ENCODE results near the gene SUPT6H.

SUPT6H gene

DNA sequence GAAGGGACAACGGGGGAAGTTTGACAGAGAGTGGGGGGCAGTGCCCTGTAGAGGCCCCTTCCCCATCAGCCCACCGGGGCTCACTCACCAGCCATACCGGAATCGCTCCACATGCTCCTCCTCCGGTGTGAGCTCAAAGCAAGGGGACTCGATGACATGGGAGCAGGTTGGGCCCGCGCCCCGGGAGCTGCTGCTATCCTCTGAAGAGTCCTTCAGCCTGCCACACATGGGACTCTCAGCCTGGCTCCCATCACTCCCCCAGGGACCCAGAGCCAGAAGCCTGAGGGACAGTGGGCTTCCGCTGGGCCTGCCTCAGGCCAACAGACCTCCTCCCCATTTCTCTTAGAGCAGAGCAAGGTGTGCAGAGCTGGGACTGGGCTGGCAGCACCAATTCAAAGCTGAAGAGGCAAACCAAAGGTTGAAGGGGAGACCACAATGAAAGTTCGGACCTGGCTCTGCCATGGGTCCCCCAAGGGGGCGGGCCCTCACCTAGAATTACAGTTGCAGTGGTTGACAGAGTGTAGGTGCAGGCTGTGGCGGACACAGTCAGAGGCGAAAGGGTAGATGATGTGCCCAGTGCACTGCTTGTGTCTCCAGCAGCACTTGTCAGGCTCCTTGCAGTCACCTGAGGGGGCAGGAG lies 42.3 kb downstream of the SUPT6H start:
- Histone ChIP-seq H3K27ac (peak overlapping the region; percentile 78), H3K9me3 (ENCODE audit: severe bottlenecking) (no peaks in the 10 kb centered on the region), H3K4me3 (ENCODE audit: low read depth, low read length) (no peak overlapping the region), H3K27me3 (ENCODE audit: insufficient read depth, low read depth, severe bottlenecking) (no peaks in the 10 kb centered on the region), H3K36me3 (peaks cover 76% of the 10 kb centered on the region)
- no peak for DNase-seq
- TF ChIP-seq, protein P1, sequence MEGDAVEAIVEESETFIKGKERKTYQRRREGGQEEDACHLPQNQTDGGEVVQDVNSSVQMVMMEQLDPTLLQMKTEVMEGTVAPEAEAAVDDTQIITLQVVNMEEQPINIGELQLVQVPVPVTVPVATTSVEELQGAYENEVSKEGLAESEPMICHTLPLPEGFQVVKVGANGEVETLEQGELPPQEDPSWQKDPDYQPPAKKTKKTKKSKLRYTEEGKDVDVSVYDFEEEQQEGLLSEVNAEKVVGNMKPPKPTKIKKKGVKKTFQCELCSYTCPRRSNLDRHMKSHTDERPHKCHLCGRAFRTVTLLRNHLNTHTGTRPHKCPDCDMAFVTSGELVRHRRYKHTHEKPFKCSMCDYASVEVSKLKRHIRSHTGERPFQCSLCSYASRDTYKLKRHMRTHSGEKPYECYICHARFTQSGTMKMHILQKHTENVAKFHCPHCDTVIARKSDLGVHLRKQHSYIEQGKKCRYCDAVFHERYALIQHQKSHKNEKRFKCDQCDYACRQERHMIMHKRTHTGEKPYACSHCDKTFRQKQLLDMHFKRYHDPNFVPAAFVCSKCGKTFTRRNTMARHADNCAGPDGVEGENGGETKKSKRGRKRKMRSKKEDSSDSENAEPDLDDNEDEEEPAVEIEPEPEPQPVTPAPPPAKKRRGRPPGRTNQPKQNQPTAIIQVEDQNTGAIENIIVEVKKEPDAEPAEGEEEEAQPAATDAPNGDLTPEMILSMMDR (IDR thresholded peaks at IDR 0.05; ENCODE audit: low read depth, low read length): no peak

DNA sequence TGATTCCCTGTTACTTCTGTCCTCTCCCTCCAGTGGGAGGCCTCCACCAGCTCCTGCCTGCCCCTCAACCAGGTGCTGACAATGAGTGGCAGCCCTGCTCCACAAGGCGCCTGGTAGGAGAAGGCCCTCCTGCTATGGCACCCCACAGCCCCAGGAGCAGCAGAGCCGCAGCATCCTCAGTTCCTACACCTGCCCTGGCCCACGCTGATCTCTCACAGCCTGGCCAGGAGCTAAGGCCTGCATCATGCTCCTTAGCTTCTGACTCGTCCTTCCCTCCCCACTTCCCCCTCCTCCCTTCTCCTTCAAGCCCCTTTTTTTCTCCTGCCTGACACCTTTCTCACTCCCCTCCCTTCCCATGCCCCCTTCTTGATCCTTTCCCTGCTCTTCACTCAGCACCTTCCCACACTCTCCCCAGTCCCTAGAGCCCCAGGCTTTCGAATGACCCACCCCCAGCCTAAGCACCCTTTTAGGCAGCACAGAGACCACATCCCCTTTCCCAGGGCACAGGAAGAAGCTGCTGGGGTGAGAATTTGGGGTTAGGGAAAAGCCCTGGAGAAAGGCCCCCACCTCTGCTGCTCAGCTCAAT lies 43.2 kb downstream of the SUPT6H start:
- H3K9me3 ChIP-seq (ENCODE audit: severe bottlenecking): no peaks in the 10 kb centered on the region
- H3K27ac ChIP-seq: peak overlapping the region; percentile 78
- no peak for DNase-seq
- H3K4me3 ChIP-seq (ENCODE audit: low read depth, low read length): no peak overlapping the region
- H3K36me3 ChIP-seq: peaks cover 68% of the 10 kb centered on the region
- H3K27me3 ChIP-seq (ENCODE audit: insufficient read depth, low read depth, severe bottlenecking): no peaks in the 10 kb centered on the region
- TF ChIP-seq, protein P1 (IDR thresholded peaks at IDR 0.05; ENCODE audit: low read depth, low read length): no peak

DNA sequence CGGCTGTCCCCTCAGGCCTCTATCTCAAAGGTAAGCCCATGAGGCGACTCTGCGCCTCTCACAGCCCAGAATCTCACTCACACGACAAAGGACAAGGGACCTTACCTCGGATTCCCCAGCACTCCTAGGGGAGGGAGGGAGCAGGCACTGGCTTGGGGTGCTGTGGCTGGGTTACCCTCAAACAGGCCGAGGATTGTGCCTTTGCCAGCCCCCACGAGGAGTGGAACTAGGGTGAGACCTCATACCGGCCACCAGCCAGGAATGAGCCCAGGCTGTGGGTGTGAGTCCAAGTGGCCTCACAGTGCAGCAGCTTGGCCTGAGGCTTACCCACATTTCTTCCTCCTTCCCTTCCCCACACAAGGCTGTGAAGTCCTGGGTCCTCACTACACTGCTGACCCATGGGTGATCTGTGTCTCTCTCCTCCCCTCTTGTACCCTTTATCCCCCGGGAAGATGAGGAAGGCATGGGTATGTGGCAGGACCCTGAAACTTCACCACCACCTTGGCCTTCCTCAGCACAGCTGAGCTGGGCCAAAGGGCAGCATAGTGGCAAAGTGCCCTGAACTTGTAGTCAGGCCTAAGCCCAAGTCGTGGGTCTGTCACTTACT lies 43.8 kb downstream of the SUPT6H start:
- Histone ChIP-seq H3K27me3 (ENCODE audit: insufficient read depth, low read depth, severe bottlenecking) (no peaks in the 10 kb centered on the region), H3K4me3 (ENCODE audit: low read depth, low read length) (no peak overlapping the region), H3K27ac (peak overlapping the region; percentile 78), H3K36me3 (peaks cover 61% of the 10 kb centered on the region), H3K9me3 (ENCODE audit: severe bottlenecking) (no peaks in the 10 kb centered on the region)
- TF ChIP-seq, protein P1 (IDR thresholded peaks at IDR 0.05; ENCODE audit: low read depth, low read length): no peak
- DNase-seq: no peak

DNA sequence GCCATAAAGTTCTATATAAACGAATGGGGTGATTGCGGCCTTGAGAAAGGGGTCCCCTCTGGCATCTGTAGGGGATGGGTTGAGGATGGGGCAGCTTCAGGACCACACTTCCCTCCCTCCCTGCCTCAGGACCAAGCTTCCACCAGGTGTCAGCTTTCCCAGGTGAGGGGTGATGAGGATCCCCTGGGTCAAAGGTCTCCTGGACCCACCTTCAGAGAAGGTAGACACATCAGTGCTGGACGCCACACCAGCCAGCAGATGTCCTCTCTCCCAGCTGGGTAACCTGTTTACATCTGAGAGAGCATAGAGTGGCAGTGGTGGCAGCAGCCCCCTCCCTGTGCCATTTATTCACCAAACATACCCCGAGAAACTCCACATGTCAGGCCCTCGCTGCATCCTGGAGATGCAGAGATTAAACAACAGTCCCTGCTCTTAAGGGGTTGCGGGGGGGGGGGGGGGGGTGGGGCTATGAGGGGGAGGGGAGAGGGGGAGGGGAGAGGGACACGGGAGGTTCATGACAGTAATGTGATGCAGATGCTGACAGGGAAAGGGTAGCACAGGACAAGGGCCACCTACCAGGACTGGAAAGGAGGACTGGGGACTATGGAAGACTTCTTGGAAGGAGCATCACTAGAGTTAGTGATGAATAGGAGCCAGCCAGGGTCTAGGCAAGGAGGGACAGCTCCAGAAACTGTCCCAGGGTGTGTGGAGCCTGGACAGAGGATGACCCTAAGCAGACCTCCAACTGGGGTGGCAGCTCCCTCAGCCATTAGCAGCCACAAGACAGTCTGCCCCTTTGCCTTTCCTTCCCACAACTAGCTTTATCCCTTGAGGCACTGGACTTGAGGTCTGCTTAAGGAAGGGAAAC lies 44.7 kb downstream of the SUPT6H start:
- no peaks in the 10 kb centered on the region for H3K9me3 ChIP-seq (ENCODE audit: severe bottlenecking)
- TF ChIP-seq, protein P1 (IDR thresholded peaks at IDR 0.05; ENCODE audit: low read depth, low read length): no peak
- peaks cover 52% of the 10 kb centered on the region for H3K36me3 ChIP-seq
- no peaks in the 10 kb centered on the region for H3K27me3 ChIP-seq (ENCODE audit: insufficient read depth, low read depth, severe bottlenecking)
- H3K4me3 ChIP-seq (ENCODE audit: low read depth, low read length): no peak overlapping the region
- no peak overlapping the region for H3K27ac ChIP-seq
- DNase-seq: no peak

DNA sequence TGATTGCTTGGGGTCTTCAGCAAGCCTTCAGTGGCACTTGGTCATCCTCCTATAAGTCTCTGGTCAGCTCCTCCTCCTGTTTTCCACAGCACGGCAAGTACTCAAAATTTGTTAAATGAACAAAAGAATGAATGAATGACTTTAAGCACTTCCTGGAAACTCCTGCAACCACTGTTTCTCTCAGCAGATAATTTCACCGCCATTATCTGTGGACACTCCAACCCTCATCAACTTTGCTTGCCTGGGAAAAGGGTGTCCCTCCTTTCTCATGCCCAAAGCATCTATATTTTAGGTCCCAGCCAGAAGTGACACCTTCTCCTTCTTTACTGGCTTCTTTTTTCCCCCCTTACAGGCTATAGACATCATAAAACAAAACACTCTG lies 45.3 kb downstream of the SUPT6H start:
- Histone ChIP-seq H3K4me3 (ENCODE audit: low read depth, low read length) (no peak overlapping the region), H3K27me3 (ENCODE audit: insufficient read depth, low read depth, severe bottlenecking) (no peaks in the 10 kb centered on the region), H3K36me3 (peaks cover 46% of the 10 kb centered on the region), H3K9me3 (ENCODE audit: severe bottlenecking) (no peaks in the 10 kb centered on the region), H3K27ac (no peak overlapping the region)
- TF ChIP-seq, protein P1 (IDR thresholded peaks at IDR 0.05; ENCODE audit: low read depth, low read length): no peak
- no peak for DNase-seq
